ENCODE results near the gene PDP2. TPM values are rescaled to one million over a fixed set of nuclear protein-coding genes. Genes with fewer than 3 reads are reported as not detected.

PDP2 gene
- total RNA-seq, 6 donors from 2014 or later = 12.3 to 24.6 (median 17.4) TPM

DNA sequence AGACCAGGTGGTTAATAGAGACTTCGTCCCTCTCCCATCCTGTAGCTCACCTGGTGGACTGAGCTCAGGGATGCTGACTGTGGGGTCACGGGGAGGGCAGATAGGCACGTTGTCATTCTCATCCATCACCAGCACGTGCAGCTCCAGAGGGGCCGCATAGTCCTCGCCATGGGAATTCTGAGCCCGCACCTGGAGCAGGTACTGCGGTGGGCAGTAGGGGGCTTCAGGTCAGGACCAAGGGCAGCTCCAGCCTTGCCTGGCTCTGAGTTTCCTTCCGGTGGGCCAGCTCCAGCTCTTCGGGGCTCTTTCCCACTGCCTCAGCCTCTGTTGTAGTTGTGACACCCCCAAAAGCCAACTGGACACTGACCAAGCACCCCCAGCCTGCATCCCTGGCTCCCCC, 32.8 kb downstream of the PDP2 start:
- Histone ChIP-seq H3K4me3 (no peak overlapping the region), H3K27ac (no peak overlapping the region), H3K4me1 (no peaks in the 10 kb centered on the region), H3K36me3 (no peaks in the 10 kb centered on the region), H3K9me3 (no peaks in the 10 kb centered on the region), H3K27me3 (no peaks in the 10 kb centered on the region)
- no peak for DNase-seq
- 57 to 61% methylated on average over 6 to 10 of the region's 10 CpGs for WGBS, 2 donors
- TF ChIP-seq, protein P1, sequence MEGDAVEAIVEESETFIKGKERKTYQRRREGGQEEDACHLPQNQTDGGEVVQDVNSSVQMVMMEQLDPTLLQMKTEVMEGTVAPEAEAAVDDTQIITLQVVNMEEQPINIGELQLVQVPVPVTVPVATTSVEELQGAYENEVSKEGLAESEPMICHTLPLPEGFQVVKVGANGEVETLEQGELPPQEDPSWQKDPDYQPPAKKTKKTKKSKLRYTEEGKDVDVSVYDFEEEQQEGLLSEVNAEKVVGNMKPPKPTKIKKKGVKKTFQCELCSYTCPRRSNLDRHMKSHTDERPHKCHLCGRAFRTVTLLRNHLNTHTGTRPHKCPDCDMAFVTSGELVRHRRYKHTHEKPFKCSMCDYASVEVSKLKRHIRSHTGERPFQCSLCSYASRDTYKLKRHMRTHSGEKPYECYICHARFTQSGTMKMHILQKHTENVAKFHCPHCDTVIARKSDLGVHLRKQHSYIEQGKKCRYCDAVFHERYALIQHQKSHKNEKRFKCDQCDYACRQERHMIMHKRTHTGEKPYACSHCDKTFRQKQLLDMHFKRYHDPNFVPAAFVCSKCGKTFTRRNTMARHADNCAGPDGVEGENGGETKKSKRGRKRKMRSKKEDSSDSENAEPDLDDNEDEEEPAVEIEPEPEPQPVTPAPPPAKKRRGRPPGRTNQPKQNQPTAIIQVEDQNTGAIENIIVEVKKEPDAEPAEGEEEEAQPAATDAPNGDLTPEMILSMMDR (IDR thresholded peaks at IDR 0.05) = no peak
- TF ChIP-seq POLR2AphosphoS5 (IDR thresholded peaks at IDR 0.05) = no peak
- TF ChIP-seq EP300 (IDR thresholded peaks at IDR 0.05) = no peak
- no peak for TF ChIP-seq POLR2A (IDR thresholded peaks at IDR 0.05)
- ATAC-seq (ENCODE audit: low FRiP score in 2 of 2) = no peak

DNA sequence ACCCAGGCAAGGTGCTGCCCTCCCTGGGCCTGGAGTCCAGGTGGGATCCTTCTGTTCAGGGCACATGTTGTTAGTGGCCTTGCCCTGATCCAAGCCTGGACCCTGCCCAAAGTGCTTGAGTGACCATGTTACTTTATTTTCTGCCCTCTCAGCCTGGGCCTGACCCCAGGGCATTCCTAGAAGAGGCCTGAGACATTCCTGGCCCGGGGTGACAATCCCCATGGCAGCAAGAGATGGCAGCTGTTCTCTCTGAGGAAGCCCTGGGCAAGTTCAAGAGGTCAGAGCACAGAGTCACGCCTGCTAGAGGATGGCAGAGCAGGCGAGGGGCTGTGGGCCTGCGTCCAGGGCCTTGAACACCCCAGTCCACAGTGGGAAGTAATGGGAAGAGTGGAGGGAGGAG, 33.4 kb downstream of the PDP2 start:
- H3K9me3 ChIP-seq = no peaks in the 10 kb centered on the region
- no peaks in the 10 kb centered on the region for H3K4me1 ChIP-seq
- no peaks in the 10 kb centered on the region for H3K27me3 ChIP-seq
- TF ChIP-seq POLR2A (IDR thresholded peaks at IDR 0.05) (no peak), EP300 (IDR thresholded peaks at IDR 0.05) (no peak)
- ATAC-seq (ENCODE audit: low FRiP score in 2 of 2) (no peak), DNase-seq (no peak)
- H3K27ac ChIP-seq = no peak overlapping the region
- H3K4me3 ChIP-seq = no peak overlapping the region
- WGBS, 2 donors = 68 to 93% methylated on average over 2 to 4 of the region's 4 CpGs
- no peaks in the 10 kb centered on the region for H3K36me3 ChIP-seq

DNA sequence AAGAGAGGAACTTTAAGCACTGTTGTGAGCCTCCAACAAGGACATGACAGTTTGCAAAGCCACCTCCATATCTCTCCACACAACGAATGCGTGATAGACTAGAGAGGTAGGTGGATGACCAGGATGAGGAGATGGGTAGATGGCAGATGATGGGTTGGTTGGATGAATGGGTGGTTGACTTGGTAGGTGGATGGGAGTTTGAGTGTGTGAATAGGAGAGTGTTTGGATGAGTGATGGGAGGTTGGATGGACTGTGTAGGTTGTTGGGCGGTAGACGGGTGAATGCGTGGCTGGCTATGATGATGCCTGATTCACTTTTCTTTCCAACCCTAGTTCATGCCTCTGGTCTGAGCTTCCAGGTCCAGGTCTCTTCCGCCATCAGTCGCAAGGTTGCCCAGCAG, 34.2 kb downstream of the PDP2 start:
- no peak overlapping the region for H3K27ac ChIP-seq
- ATAC-seq (ENCODE audit: low FRiP score in 2 of 2) = no peak
- TF ChIP-seq, protein P1 (IDR thresholded peaks at IDR 0.05) = no peak
- no peak for TF ChIP-seq EP300 (IDR thresholded peaks at IDR 0.05)
- TF ChIP-seq POLR2AphosphoS5 (IDR thresholded peaks at IDR 0.05) = no peak
- TF ChIP-seq POLR2A (IDR thresholded peaks at IDR 0.05) = no peak

DNA sequence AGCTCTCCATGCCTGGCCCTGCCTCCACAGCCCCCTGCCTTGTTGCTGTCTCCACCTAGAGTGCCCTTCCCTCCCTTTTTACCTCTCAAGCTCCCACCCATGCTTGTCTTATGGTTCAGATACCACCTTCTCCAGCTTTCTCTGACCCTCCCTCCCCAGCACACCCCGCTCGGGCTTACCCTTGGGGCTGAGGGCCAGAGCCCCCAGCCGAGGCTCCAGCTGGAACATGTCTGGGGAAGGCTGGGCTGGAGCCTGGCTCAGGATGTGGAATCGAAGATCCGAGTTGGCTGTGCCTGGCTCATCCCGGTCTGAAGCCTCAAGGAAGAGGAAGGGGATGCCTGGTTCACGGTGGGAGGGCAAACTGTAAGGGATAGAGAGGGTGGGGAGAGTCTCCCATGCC, 34.7 kb downstream of the PDP2 start:
- H3K27ac ChIP-seq = no peak overlapping the region
- WGBS, 2 donors = 61 to 62% methylated on average over 6 to 7 of the region's 7 CpGs
- no peak for TF ChIP-seq POLR2AphosphoS5 (IDR thresholded peaks at IDR 0.05)
- TF ChIP-seq POLR2A (IDR thresholded peaks at IDR 0.05) = no peak
- TF ChIP-seq EP300 (IDR thresholded peaks at IDR 0.05) = no peak
- TF ChIP-seq, protein P1 (IDR thresholded peaks at IDR 0.05) = no peak
- DNase-seq (no peak), ATAC-seq (ENCODE audit: low FRiP score in 2 of 2) (no peak)
- H3K4me3 ChIP-seq = no peak overlapping the region
- no peaks in the 10 kb centered on the region for H3K27me3 ChIP-seq
- no peaks in the 10 kb centered on the region for H3K36me3 ChIP-seq
- H3K9me3 ChIP-seq = no peaks in the 10 kb centered on the region
- no peaks in the 10 kb centered on the region for H3K4me1 ChIP-seq

More for the DNA sequence above, 34.2 kb downstream of the PDP2 start:
- H3K36me3 ChIP-seq = no peaks in the 10 kb centered on the region
- H3K27me3 ChIP-seq = no peaks in the 10 kb centered on the region
- DNase-seq = no peak
- WGBS, 2 donors = 96 to 98% methylated on average over 7 of the region's 7 CpGs
- H3K4me1 ChIP-seq = no peaks in the 10 kb centered on the region
- H3K4me3 ChIP-seq = no peak overlapping the region
- H3K9me3 ChIP-seq = no peaks in the 10 kb centered on the region

DNA sequence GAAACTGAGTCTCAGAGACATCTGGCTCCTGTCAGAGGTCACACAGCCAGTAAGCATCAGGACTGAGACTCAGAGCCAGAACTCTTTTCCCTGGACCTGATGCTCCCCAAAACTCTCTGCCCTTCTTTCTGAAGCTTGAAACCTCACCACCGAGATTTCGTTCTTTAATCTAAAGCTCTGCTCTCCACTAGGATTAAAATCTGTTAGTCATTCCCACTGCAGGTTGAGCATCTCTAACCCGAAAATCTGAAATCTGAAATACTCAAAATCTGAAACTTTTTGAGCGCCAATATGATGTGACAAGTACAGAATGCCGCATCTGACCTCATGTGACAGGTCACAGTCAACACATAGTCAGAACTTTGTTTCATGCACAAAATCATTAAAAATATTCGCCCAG, 36.2 kb downstream of the PDP2 start:
- TF ChIP-seq POLR2A (IDR thresholded peaks at IDR 0.05) (no peak), EP300 (IDR thresholded peaks at IDR 0.05) (no peak), POLR2AphosphoS5 (IDR thresholded peaks at IDR 0.05) (no peak)
- TF ChIP-seq, protein P1 (IDR thresholded peaks at IDR 0.05) = no peak
- Histone ChIP-seq H3K4me3 (no peak overlapping the region), H3K36me3 (peaks cover 0 to under 1% (median under 1%) of the 10 kb centered on the region in 4 donors), H3K9me3 (no peaks in the 10 kb centered on the region), H3K27me3 (no peaks in the 10 kb centered on the region), H3K4me1 (no peaks in the 10 kb centered on the region), H3K27ac (no peak overlapping the region)
- ATAC-seq (ENCODE audit: low FRiP score in 2 of 2) = no peak
- no peak for DNase-seq
- 84 to 90% methylated on average over 6 of the region's 6 CpGs for WGBS, 2 donors
